ENCODE results near the gene UTF1. TPM values are rescaled to one million over a fixed set of nuclear protein-coding genes. Genes with fewer than 3 reads are reported as not detected.

UTF1 gene
- total RNA-seq, 4 donors from 2014 or later: not detected

- TF ChIP-seq CTCF (IDR thresholded peaks at IDR 0.05) (no peak), POLR2A (IDR thresholded peaks at IDR 0.05) (no peak)
- WGBS, 2 donors: 86 to 89% methylated on average over 4 to 10 of the region's 20 CpGs
- intact Hi-C loops (cut with DNase I): no loop called here
- Histone ChIP-seq H3K27ac (no peak overlapping the region), H3K36me3 (no peaks in the 10 kb centered on the region), H3K4me3 (no peak overlapping the region), H3K4me1 (no peaks in the 10 kb centered on the region), H3K27me3 (peaks cover 0 to 25% (median 0%) of the 10 kb centered on the region in 4 donors), H3K9me3 (no peaks in the 10 kb centered on the region)
- no peak for DNase-seq
Measured at GRCh38 chr10:133209641-133210040, 20.4 kb upstream of the UTF1 start.

GRCh38 chr10:133210398-133211140 is 19.4 kb upstream of the UTF1 start:
- Histone ChIP-seq H3K4me1 (no peaks in the 10 kb centered on the region), H3K4me3 (no peak overlapping the region), H3K9me3 (no peaks in the 10 kb centered on the region), H3K36me3 (no peaks in the 10 kb centered on the region), H3K27ac (no peak overlapping the region), H3K27me3 (peaks cover 0 to 34% (median 0%) of the 10 kb centered on the region in 4 donors)
- DNase-seq: no peak
- intact Hi-C loops (cut with DNase I): no loop called here
- TF ChIP-seq POLR2A (IDR thresholded peaks at IDR 0.05) (no peak), CTCF (IDR thresholded peaks at IDR 0.05) (no peak)
- 65 to 70% methylated on average over 14 to 18 of the region's 27 CpGs for WGBS, 2 donors

DNA sequence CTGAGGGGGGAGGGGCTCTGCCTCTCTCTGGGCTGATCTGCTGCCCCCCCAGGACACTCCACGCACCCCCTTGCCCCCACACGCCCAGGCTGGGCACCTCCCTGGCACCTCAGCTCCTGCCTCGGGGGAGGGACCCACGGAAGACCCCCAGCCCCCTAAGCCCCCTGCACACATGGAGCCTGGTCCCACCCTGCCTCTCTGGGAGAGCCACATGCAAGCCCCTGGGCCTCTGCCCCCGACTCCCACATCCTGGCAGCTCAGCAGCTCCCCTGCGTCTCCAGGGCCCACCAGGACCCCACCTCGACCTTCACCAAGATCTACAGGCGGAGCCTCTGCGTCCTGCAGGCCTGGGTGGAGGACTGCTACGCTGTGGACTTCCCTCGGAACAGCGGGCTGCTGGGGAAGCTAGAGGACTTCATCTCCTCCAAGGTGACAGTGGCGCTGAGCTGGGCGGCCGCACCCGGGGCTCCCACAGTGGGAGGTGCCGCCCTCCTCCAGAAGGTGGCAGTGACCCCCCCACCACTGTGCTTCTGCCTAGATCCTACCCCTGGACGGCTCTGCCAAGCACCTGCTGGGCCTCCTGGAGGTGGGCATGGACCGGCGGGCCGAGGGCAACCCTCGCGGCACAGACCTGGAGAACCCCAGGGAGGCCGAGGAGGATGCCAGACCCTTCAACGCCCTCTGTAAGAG is 18.7 kb upstream of the UTF1 start:
- no peak overlapping the region for H3K4me3 ChIP-seq
- H3K4me1 ChIP-seq: no peaks in the 10 kb centered on the region
- no peaks in the 10 kb centered on the region for H3K9me3 ChIP-seq
- 67% methylated on average over 1 of the region's 25 CpGs; no CpG with 5 or more reads in 1 of the 2 donors for WGBS, 2 donors
- TF ChIP-seq POLR2A (IDR thresholded peaks at IDR 0.05): no peak
- no peak for TF ChIP-seq CTCF (IDR thresholded peaks at IDR 0.05)
- intact Hi-C loops (cut with DNase I): no loop called here
- H3K27me3 ChIP-seq: peaks cover 0 to 34% (median 0%) of the 10 kb centered on the region in 4 donors
- no peaks in the 10 kb centered on the region for H3K36me3 ChIP-seq
- no peak for DNase-seq
- H3K27ac ChIP-seq: no peak overlapping the region

DNA sequence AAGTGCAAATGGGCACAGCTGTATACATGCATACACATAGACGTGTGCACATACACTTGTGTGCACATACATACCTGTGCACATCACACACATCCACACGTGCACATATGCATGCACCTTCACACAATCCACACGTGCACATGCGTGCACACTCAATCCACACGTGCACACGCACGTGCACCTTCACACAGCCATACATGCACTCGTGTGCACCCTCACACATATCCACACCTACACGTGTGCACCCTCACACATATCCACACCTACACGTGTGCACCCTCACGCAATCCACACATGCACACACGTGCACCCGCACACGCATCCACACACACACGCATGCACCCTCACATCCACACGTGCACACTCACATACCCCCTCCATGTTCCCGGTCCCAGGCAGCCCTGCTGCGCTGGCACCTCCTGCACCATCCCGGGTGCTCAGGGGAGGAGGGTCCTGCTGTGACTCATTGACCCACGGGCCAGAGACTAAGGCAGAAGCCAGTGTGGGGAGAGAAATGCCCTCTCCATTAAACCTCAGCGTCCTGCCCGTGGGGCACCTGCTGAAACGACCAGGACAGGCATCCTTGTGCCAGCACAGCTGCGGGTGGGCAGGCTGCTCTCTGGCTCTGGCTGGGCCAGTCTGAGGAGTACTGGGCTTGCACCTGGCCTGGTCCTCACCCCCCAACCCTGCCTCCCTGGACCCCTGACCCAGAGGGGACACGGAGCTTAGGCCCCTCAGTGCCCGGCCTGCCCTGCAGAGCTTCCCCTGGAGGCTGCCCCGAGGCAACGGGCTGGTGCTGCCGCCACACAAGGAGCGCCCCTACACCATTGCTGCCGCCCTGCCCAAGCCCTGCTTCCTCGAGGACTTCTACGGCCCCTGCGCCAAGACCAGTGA is 17.8 kb upstream of the UTF1 start:
- WGBS, 2 donors: 83 to 93% methylated on average over 17 to 22 of the region's 34 CpGs
- no peak overlapping the region for H3K27ac ChIP-seq
- no peak for DNase-seq
- TF ChIP-seq CTCF (IDR thresholded peaks at IDR 0.05): no peak
- no peak for TF ChIP-seq POLR2A (IDR thresholded peaks at IDR 0.05)
- H3K4me3 ChIP-seq: no peak overlapping the region
- H3K4me1 ChIP-seq: no peaks in the 10 kb centered on the region
- H3K36me3 ChIP-seq: no peaks in the 10 kb centered on the region
- intact Hi-C loops (cut with DNase I): no loop called here
- peaks cover 0 to 29% (median 0%) of the 10 kb centered on the region in 4 donors for H3K27me3 ChIP-seq
- no peaks in the 10 kb centered on the region for H3K9me3 ChIP-seq

Data from esophagus squamous epithelium (tissue), 5 donors.